Choroid plexus epithelial cell (primary cell): ENCODE data around the gene ELAVL1.

Experiments used
- DNase-seq: peaks from one replicate; pipeline ENCODE4 v3.0.0-alpha.2; 2010; ENCODE audit warnings: low read depth
- H3K4me3 ChIP-seq: 2 replicates; pipeline ENCODE4 v1.5.1; 2011; ENCODE audit warnings: low read depth, mild to moderate bottlenecking, control low read depth, low read length, moderate library complexity
- TF ChIP-seq, protein P1 (sequence below): conservative IDR thresholded peaks from 2 replicates; pipeline ENCODE4 v1.5.1; 2011; ENCODE audit warnings: low read depth, mild to moderate bottlenecking, control low read depth, inconsistent platforms, low read length, moderate library complexity

ELAVL1 gene

GRCh38 chr19:8005534-8006256, at the start of gene ELAVL1:
TSS of gene ELAVL1 (minus strand) at chr19:8005641. CDS start at chr19:7991815, 13,826 bp downstream.
- H3K4me3 ChIP-seq, result peak within 1 kb of the TSS; percentile 68
- TF ChIP-seq, protein P1, sequence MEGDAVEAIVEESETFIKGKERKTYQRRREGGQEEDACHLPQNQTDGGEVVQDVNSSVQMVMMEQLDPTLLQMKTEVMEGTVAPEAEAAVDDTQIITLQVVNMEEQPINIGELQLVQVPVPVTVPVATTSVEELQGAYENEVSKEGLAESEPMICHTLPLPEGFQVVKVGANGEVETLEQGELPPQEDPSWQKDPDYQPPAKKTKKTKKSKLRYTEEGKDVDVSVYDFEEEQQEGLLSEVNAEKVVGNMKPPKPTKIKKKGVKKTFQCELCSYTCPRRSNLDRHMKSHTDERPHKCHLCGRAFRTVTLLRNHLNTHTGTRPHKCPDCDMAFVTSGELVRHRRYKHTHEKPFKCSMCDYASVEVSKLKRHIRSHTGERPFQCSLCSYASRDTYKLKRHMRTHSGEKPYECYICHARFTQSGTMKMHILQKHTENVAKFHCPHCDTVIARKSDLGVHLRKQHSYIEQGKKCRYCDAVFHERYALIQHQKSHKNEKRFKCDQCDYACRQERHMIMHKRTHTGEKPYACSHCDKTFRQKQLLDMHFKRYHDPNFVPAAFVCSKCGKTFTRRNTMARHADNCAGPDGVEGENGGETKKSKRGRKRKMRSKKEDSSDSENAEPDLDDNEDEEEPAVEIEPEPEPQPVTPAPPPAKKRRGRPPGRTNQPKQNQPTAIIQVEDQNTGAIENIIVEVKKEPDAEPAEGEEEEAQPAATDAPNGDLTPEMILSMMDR, result no peak
- peak; percentile 92 for DNase-seq

DNA sequence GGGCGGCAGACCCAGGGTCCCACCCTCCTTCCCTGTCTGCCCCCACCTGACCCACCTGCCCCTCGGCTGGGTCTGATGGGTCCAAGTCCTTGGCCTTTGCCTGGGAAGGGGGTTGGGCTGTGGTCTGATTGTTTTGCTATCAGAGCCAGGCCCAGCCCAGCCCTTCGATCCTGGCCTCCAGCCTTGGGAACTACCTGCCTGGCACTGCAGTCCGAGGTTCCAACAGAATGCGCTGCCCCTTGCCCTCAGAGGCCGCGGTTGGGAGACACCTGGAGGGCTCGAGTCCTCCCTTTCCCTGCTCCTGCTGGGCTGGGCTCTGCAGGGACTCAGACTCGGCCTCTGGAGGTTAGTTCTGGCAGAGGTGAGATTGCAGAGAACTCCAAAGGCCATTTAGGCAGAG, 48.7 kb upstream of the ELAVL1 start:
- DNase-seq, result no peak
- TF ChIP-seq, protein P1, result no peak

DNA sequence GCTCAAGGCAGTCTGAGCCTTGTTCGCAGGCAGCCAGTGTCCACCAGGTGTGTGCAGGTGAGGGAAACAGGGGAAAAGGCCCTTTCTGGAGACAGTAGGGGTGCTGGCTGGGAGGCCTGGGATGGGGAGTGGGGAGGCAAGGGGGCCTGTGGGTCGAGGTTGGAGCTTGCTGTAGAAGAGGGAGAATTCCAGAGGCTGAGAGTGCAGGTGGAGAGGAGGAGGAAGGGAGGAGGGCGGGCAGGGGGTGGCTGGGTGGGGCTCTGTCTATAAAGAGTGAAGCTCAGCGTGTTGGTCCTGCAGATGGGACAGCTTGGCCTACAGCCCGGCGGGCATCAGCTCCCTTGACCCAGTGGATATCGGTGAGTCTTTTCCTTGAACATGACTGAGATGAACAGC, 47.0 kb upstream of the ELAVL1 start, which contains the start of gene CCL25:
Gene CCL25, plus strand, starts transcription at position 297 of the 396 bp plus-strand sequence. CDS start 290 bp downstream, outside the sequence.
- DNase-seq, result no peak
- TF ChIP-seq, protein P1, result no peak
- no peak within 1 kb of the TSS for H3K4me3 ChIP-seq

More for the DNA sequence above, 48.7 kb upstream of the ELAVL1 start:
- H3K4me3 ChIP-seq, result no peak overlapping the region

DNA sequence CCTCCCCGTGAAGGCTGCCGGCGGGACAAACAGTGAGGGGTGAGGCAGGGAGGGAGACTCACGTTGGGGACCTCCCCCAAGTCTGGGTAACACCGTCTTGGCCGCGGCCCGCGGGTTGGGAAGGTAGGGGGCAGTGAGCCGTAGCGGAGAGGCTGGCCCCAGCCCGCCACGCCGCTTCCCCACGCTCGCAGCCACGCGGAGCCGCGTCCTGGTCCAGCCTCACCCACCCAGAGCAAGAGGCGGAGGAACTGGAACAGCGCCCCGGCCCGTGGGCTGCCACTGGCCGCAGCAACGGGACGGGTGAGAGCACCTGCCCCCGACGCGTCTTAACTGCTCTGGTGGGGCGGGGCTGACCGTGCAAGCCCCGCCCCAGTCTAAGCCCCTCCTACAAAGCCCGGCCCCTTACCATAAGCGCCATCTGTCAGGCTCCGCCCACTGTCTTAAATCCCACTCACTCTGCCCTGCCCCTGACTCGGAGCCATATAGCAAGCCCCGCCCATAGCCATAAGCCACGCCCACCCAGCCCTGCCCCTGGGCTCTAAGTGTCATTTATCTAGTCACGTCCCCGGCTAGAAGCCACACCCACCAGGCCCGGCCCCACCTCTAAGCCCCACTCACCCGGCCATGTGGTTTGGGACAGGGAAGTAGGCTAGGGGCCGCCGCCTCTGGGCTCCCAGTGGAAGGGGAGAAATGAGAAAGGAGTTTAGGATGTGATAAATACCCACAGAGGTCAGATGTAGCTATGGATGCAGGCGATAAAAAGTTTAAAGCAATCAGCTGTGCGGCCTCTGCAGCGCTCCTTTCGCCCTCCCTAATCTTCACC, 45.0 kb upstream of the ELAVL1 start:
- peak overlapping the region; percentile 14 for H3K4me3 ChIP-seq
- peak; percentile 74 for DNase-seq
- TF ChIP-seq, protein P1, result no peak

GRCh38 chr19:8046569-8047165, 41.2 kb upstream of the ELAVL1 start:
- no peak overlapping the region for H3K4me3 ChIP-seq

DNA sequence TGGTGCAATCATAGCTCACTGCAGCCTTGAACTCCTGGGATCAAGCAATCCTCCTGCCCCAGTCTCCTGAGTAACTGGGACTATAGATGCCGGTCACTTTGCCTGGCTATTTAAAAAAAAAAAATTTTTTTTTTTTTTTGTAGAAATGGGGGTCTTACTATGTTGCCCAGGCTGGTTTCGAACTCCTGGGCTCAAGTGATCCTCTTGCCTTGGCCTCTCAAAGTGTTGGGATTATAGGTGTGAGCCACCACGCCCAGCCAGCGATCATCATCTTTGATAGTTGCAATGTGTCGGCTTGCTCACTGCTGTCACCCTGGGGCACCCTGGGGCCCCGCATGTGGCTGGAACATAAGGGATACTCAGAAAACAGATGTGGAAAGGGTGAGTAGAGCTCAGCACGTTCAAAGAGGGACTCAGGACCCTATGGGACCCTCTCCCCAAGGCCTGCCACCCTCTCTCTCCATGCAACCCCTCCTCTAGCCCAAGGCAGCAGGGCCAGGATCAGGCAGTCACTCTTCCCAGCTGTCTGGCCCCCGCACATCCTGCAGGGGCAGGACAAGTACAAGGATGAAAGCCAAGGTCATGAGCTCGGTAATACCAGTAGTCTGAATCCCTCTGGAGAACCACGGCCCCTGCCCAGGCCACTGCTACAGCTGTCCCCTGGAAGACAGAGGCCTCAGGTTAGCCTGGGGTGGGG, 40.6 kb upstream of the ELAVL1 start:
- TF ChIP-seq, protein P1, result no peak
- no peak for DNase-seq
- H3K4me3 ChIP-seq, result no peak overlapping the region

More at GRCh38 chr19:8046569-8047165, 41.2 kb upstream of the ELAVL1 start:
- TF ChIP-seq, protein P1, result no peak
- no peak for DNase-seq
